Hepatocyte (in vitro differentiated cells): ENCODE data around the gene SNX19. TPM values are rescaled to one million over a fixed set of nuclear protein-coding genes. Genes with fewer than 3 reads are reported as not detected.
"Not testable (repeated sequence)": the region's sequence is repeated elsewhere in the genome, so short reads cannot be mapped to it uniquely, and the experiment has no call there.

Source experiments
- DNase-seq: peaks from one replicate; pipeline ENCODE4 v3.0.0-alpha.2; 2016; ENCODE audit warnings: low spot score
- H2AFZ ChIP-seq: fragments of 200-600 bp; sonication (generic); 2 replicates; pipeline ENCODE4 v1.6.0; 2016; ENCODE audit warnings: antibody characterized with exemption, mild to moderate bottlenecking
- H3K27ac ChIP-seq: fragments of 200-600 bp; sonication (generic); 2 replicates; pipeline ENCODE4 v1.5.1; 2016; ENCODE audit warnings: mild to moderate bottlenecking
- H3K27me3 ChIP-seq: fragments of 200-600 bp; sonication (generic); 2 replicates; pipeline ENCODE4 v1.6.1; 2016
- H3K36me3 ChIP-seq: fragments of 200-600 bp; sonication (generic); replicated peaks from 2 replicates; pipeline ENCODE4 v1.5.1; 2016; ENCODE audit warnings: low read depth; ENCODE audit not compliant: insufficient read depth
- H3K4me1 ChIP-seq: fragments of 200-600 bp; sonication (generic); 2 replicates; pipeline ENCODE4 v1.5.1; 2016; ENCODE audit warnings: mild to moderate bottlenecking, moderate library complexity; ENCODE audit not compliant: insufficient read depth
- H3K4me2 ChIP-seq: fragments of 200-600 bp; sonication (generic); 2 replicates; pipeline ENCODE4 v1.6.0; 2016
- H3K4me3 ChIP-seq: fragments of 200-600 bp; sonication (generic); 2 replicates; pipeline ENCODE4 v1.5.1; 2016; ENCODE audit warnings: mild to moderate bottlenecking
- H3K79me2 ChIP-seq: fragments of 200-600 bp; sonication (generic); 2 replicates; pipeline ENCODE4 v1.6.0; 2017; ENCODE audit warnings: mild to moderate bottlenecking
- H3K9me2 ChIP-seq: fragments of 200-600 bp; sonication (generic); replicated peaks from 2 replicates; pipeline ENCODE4 v1.6.0; 2017; ENCODE audit warnings: mild to moderate bottlenecking; ENCODE audit not compliant: insufficient read depth
- H3K9me3 ChIP-seq: fragments of 200-600 bp; sonication (generic); 2 replicates; pipeline ENCODE4 v1.5.1; 2016; ENCODE audit warnings: low read depth, mild to moderate bottlenecking
- H4K20me1 ChIP-seq: fragments of 200-600 bp; sonication (generic); 2 replicates; pipeline ENCODE4 v1.6.0; 2016; ENCODE audit warnings: mild to moderate bottlenecking; ENCODE audit not compliant: insufficient read depth, poor library complexity, severe bottlenecking
- CTCF ChIP-seq: fragments of 200-600 bp; sonication (generic); IDR thresholded peaks from 2 replicates; pipeline ENCODE4 v1.5.1; 2016; ENCODE audit warnings: antibody characterized with exemption, mild to moderate bottlenecking; ENCODE audit not compliant: poor library complexity
- EZH2 ChIP-seq: fragments of 200-600 bp; sonication (generic); IDR thresholded peaks from 2 replicates; pipeline ENCODE4 v1.6.1; 2016; ENCODE audit warnings: antibody characterized with exemption, mild to moderate bottlenecking, borderline replicate concordance
- EZH2phosphoT487 ChIP-seq: fragments of 200-600 bp; sonication (generic); IDR thresholded peaks from one replicate; pipeline ENCODE4 v1.6.1; 2018; ENCODE audit warnings: antibody characterized with exemption, mild to moderate bottlenecking, low read depth, moderate library complexity; ENCODE audit not compliant: unreplicated experiment, severe bottlenecking
- WGBS: methylation state at CpG from one replicate; pipeline ENCODE4 v1.1.6; 2016; ENCODE audit warnings: low lambda C conversion rate; ENCODE audit errors: missing lambda C conversion rate; 5-methylcytosine and 5-hydroxymethylcytosine counted together
- polyA plus RNA-seq: library from polyadenylated mRNA; unstranded; fragments of >200 nt; fragmentation: Nextera tagmentation; extraction: Ambion mirVana; gene quantifications from 2 replicates; pipeline ENCODE4 v1.2.1, GENCODE V29; 2016
- total RNA-seq: library from RNA; depleted of rRNA; stranded (reverse); fragments of >200 nt; gene quantifications from 2 replicates; pipeline ENCODE4 v1.2.3, GENCODE V29; 2014

The SNX19 gene
- total and polyA plus RNA-seq, 2 experiments from 2014 or later: 40.6 to 64.3 TPM

DNA sequence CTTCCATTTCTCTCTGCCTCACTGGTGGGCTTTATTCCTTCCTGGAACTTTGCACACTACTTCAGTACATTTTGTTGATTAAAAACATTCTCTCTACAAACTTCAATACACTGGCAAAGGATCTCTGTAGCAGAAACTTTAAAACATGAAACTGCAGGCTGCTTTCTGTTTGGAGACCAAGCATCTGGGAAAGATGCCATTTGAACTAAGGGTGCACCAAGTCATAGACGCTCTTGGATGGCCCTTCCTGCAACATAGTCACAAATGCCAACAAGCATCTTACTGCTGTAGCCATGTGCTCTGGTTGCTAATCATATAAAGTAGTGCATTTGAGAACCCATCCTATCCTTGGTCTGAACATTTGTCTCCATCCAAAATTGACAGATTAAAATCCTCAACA lies 56.4 kb downstream of the SNX19 start:
- H4K20me1 ChIP-seq: no peaks in the 10 kb centered on the region
- H2AFZ ChIP-seq: no peak overlapping the region
- no peak overlapping the region for H3K27ac ChIP-seq
- H3K36me3 ChIP-seq: no peaks in the 10 kb centered on the region
- TF ChIP-seq CTCF: no peak
- TF ChIP-seq EZH2: no peak
- TF ChIP-seq EZH2phosphoT487: no peak
- DNase-seq: no peak
- 78% methylated on average over 1 of the region's 1 CpG for WGBS
- no peak overlapping the region for H3K4me2 ChIP-seq
- H3K9me3 ChIP-seq: no peaks in the 10 kb centered on the region
- H3K4me1 ChIP-seq: peaks cover 4% of the 10 kb centered on the region
- H3K27me3 ChIP-seq: no peaks in the 10 kb centered on the region
- no peaks in the 10 kb centered on the region for H3K9me2 ChIP-seq
- no peaks in the 10 kb centered on the region for H3K79me2 ChIP-seq
- no peak overlapping the region for H3K4me3 ChIP-seq

- Histone ChIP-seq H3K9me3 (no peaks in the 10 kb centered on the region), H3K27me3 (no peaks in the 10 kb centered on the region), H3K9me2 (no peaks in the 10 kb centered on the region), H3K4me1 (peaks cover 4% of the 10 kb centered on the region), H3K27ac (no peak overlapping the region), H3K4me2 (no peak overlapping the region), H4K20me1 (no peaks in the 10 kb centered on the region), H2AFZ (no peak overlapping the region), H3K36me3 (no peaks in the 10 kb centered on the region), H3K79me2 (no peaks in the 10 kb centered on the region), H3K4me3 (no peak overlapping the region)
- TF ChIP-seq EZH2: no peak
- no peak for TF ChIP-seq CTCF
- TF ChIP-seq EZH2phosphoT487: no peak
- 89% methylated on average over 2 of the region's 2 CpGs for WGBS
- DNase-seq: no peak
These were observed 58.1 kb downstream of the SNX19 start for GRCh38 chr11:130858215-130858614.

DNA sequence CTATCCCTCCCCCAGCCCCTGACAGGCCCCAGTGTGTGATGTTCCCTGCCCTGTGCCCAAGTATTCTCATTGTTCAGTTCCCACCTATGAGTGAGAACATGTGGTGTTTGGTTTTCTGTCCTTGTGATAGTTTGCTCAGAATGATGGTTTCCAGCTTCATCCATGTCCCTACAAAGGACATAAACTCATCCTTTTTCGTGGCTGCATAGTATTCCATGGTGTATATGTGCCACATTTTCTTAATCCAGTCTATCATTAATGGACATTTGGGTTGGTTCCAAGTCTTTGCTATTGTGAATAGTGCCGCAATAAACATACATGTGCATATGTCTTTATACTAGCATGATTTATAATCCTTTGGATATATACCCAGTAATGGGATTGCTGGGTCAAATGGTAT lies 60.6 kb downstream of the SNX19 start:
- WGBS: 95% methylated on average over 2 of the region's 2 CpGs
- H2AFZ ChIP-seq, H3K4me1 ChIP-seq, H3K4me2 ChIP-seq, H3K79me2 ChIP-seq, H3K9me2 ChIP-seq, DNase-seq, H3K36me3 ChIP-seq, H3K9me3 ChIP-seq, H3K27ac ChIP-seq, H4K20me1 ChIP-seq, H3K4me3 ChIP-seq, H3K27me3 ChIP-seq: not testable (repeated sequence)

- H4K20me1 ChIP-seq: no peaks in the 10 kb centered on the region
- DNase-seq: no peak
- no peak overlapping the region for H3K4me3 ChIP-seq
- 94% methylated on average over 4 of the region's 4 CpGs for WGBS
- H3K79me2 ChIP-seq: no peaks in the 10 kb centered on the region
- no peaks in the 10 kb centered on the region for H3K27me3 ChIP-seq
- no peaks in the 10 kb centered on the region for H3K9me3 ChIP-seq
- no peak overlapping the region for H3K4me2 ChIP-seq
- H2AFZ ChIP-seq: no peak overlapping the region
- no peak overlapping the region for H3K27ac ChIP-seq
- no peaks in the 10 kb centered on the region for H3K36me3 ChIP-seq
- H3K4me1 ChIP-seq: no peaks in the 10 kb centered on the region
- H3K9me2 ChIP-seq: no peaks in the 10 kb centered on the region
- TF ChIP-seq EZH2phosphoT487 (no peak), EZH2 (no peak), CTCF (no peak)
These were observed 61.8 kb downstream of the SNX19 start for GRCh38 chr11:130854483-130854882.
